DMS 273 (cell line): Measurements from ENCODE around the gene MEX3B.

ENCODE experiments used
- DNase-seq: peaks from one replicate; lab custom pipeline; 2025; ENCODE audit not compliant: unreplicated experiment; lab: John Stamatoyannopoulos, UW

The MEX3B gene

DNA sequence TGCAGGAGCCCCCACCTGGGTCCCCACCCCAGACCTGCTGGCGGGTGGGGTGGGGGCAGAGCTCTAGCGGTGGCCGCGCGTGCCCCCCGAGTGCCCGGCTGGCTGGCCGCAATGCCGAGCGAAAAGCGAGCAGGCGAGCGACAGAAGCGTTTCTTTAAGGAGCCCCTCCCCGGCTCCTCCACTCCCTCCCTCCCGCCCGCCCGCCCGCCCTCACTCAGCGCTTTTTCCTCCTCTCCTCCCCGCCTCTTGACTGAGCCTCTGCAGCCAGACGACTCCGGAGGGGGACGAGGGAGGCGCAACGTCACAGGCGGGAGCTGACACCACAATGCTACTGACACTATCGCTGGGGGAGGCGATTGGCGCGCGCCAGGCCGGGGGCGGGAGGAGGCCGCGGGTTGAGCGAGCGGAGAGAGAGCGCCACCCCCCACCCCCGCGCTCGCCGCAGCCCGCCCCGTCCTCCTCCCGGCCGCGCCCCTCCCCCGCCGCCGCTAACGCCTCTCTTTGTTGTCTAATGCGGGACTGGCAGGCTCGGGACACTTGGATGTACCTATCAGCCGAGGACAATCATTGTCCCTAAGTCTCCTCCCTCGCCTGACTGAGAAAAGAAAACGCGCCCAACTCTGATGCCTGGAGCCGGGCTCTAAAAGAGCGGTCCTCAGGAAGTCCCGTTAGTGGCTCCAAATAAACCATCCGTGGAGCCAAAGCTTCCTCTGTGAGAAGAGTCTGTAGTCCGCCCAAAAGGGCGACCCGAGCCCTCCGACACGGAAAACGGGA, at the start of gene MEX3B:
Gene MEX3B (minus strand): TSS at position 127 of the 774 bp plus-strand sequence. CDS start 313 bp downstream, outside the sequence.
- peak; percentile 97 for DNase-seq

DNA sequence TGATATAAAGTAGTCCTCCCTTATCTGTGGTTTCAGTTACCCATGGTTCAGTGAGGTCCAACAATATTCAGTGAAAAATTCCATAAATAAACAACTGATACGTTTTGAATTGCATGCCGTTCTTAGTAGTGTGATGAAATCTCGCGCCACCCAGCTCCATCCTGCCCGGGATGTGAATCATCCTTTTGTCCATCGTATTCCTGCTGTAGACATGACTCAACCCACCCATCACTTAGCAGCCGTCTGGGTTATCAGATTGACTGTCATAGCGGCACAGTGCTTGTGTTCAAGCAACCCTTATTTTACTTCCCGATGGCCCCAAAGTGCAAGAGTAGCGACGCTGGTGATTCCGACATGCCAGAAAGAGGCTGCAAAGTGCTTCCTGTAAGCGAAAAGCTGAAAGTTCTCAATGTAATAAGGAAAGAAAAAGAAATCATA, 48.0 kb upstream of the MEX3B start:
- no peak for DNase-seq

DNA sequence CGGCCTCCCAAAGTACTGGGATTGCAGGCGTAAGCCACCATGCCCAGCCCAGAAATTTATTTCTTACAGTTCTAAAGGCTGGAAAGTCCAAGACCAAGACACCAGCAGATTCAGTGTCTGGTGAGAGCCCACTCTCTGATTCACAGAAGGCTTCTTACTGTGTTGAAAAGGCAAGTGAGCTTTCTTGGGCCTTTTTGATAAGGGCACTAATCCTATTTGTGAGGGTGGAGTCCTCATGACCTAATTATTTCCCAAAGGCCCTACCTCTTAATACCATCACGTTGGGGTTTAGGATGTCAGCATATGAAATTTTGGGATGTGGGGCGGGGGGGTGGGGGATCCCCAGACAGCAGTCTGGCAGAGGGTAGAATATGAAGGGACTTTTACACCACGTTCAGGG, 47.5 kb upstream of the MEX3B start:
- DNase-seq: no peak

DNA sequence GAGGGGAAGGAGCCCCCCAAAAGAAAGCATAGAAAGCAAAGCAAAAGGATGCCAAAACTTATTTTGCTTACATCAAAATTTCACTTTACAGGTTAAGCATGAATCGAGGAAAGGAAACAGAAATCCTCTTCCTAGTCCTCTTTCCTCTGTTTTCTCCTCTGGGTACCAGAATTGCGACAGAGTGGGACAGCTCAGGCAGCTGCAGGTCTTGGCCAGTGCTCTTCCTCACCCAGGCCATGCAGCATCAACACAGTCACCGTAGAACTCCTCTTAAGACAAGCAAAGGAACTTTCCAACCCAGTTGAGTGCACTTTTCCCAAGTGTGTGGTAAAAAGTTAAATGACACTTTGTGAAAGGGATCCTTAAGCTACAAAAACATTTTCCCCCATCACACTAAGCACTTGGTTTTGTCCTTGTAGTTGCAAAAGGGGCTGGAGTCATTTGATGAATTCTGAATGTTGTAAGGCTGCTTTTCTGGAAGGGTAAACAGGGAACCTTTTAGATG, 45.9 kb upstream of the MEX3B start:
- DNase-seq: no peak

DNA sequence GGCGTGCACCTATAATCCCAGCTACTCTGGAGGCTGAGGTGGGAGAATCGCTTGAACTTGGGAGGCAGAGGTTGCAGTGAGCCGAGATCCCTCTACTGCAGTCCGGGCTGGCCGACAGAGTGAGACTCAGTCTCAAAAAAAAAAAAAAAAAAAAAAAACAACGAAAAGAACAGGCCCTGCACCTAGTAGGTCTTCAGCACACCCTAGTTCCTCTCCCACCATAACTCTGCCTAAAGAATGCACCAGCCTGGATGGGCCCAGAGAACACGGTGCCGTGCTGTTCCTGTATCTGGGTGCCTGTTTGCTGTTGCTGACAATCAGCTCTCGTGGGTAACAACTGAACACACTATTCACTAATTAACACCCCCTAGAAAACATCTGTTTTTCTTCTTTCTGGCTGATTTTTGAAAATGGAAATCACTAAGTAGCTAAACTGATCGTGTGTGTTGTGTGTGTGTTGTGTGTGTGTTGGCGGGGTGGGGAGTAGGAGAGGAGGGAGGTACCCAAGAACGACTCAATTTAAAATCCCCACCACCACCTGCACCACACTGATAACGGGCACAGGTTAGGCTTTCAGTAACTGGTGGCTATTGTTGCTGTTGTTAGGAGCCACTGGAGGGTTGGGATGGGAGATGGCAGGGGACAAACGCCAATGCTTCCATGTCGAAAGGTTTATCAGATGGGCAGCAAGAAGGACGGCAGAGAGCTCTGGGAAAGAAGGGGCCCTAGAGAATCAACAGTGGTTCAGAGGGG, 40.6 kb upstream of the MEX3B start:
- no peak for DNase-seq

DNA sequence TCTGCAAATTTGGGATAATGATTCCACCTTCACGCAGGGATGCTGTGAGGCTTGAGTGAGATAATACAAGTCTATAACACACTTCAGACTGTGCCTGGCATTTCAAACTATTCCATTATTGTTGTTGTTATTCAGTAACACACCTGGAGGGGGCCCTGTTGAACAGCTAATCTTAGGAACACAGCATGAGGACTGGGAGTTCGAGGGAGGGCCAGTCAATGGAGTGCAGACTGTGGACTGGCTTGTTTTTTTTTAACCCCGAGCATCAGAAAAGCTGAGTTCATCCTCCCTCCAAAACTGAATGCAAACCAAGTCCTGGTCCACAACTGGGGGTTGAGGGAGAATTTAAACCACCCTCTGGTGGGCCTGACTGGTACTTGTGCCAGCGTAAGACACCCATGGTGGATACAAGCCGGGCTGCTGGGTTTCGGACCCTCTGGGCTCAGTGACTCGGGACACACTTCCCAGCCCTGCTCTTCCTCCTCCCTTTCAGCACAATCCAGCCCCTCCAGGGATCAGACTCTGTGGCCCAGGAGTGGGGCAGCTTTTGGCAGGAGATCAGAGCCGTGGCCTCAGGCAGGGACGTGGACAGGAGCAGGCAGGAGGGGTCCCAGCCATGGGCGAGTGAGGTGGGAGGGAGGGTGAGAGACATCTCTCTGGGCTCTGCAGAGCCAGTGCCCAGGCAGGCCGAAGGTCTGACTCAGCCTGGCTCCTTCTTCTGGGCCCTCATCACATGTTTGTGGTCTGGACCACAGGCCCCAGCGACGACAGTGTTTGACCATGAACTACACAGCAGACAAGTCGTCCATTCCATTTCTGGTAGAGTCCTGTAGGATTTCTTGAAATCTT, 36.3 kb upstream of the MEX3B start:
- DNase-seq: peak; percentile 26

DNA sequence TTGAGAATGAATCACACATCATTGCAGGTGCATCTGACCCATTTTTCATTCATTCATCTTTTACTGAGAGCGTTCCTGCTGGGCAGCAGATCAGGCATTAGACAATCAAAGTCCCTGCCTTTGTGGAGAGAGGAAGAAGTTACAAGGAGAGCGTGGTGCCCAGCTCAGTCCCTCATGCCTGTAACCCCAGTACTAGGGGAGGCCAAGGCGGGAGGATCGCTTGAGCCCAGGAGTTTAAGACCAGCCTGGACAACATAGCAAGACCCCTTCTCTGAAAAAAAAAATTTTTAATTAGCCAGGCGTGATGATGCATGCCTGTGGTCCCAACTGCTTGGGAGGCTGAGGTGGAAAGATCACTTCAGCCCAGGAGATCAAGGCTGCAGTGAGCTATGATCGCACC, 35.0 kb upstream of the MEX3B start:
- no peak for DNase-seq

DNA sequence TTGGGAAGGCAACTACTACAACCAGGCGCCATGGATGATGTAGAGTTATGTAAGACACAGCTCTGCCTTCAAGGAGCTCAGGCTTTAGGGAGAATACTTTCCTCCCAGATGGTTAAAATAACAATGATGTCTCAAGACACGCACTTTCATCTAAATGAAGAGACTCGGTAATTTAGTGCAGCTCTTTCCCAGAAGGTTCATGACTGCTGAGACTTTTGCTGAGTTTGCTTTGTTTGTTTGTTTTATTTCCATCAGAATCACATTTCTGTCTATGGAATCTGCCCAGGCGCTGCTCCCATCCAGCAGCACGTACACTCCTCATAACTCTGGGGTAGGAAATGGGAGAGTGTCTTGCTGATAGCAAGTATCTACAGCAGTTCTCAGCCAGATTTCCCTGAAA, 33.9 kb upstream of the MEX3B start:
- no peak for DNase-seq

DNA sequence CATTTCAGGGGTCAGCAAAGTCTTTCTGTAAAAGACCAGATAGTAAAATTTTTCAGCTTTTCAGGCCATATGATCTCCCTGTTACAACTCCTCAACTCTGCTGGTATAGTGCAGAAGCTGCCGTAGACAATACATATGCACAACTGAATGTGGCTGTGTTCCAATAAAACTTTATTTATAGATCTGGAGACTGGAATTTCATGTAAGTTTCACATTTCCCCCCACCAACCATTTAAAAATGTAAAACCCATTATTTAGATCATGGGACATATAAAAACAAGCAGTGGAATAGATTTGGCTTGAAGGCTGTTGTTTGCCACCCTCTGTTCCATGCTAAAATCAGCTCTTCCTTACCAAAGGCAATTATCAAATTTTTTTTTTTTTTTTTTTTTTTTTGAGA, 28.8 kb upstream of the MEX3B start:
- no peak for DNase-seq

DNA sequence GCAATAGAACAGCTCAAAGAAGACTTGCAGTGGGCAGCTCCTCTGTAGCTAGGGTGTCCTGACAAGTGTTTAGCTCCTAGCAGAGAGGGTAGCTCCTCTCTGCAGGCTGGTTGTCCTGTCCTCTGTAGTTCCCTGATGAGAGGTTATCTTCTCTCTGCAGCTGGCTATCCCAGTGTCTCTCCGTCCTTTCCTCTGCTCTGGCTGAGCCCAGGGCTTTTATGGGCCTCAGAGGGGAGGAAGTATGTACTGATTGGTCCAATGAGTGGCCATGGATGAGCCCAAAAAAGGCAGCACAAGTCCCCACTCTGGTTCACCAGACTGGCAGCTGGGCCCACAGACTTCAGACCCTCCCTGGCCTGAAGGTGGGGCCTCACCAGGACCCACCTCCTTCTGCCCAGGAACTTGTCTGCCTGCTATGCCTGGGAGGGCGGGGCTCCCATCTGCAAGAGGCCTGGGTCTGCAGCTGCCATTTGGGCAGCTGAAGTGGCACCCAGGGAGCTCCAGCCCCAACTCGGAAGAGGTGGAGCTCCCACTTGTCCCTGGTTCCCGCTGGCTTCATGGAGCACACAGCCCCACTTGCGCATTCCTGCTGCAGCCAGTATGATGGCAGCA, 27.2 kb upstream of the MEX3B start:
- DNase-seq: no peak

DNA sequence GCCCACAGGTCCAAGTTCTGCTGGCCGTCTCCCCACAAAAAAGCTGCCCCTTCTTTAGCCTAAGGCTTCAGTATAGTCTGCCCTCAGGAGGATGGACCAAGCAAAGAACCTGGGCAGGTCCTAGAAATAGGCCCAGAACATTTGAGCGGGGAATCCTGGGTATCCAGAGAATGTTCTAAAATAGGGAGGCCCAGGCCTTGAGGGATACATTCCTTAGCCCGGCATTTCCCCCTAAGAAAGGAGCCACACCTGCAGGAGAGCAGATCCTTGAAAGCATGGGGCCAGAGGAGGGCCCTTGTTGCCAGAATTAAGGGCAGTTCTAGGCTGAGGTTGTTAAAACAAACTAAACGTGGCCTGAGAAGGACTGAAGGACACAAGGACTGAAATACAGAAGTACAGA, 20.6 kb upstream of the MEX3B start:
- no peak for DNase-seq

DNA sequence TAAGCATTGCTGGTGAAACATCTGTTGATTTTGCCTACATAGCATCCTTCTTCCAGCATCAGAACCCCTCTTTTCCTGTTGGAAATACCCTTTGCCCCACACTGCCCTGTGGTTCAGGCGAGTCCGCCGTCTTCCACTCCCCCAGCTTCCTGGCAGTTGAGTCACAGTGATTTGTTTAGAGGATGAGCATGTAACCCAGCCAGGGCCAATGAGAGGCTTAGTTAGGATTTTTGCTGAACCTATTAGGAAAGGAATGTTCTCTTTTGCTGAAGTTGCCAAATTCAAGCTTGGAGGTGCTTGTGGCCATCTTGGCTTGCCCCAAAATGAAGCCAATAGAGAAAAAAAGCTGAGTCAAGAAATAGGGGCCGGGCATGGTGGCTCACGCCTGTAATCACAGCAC, 19.0 kb upstream of the MEX3B start:
- DNase-seq: no peak

DNA sequence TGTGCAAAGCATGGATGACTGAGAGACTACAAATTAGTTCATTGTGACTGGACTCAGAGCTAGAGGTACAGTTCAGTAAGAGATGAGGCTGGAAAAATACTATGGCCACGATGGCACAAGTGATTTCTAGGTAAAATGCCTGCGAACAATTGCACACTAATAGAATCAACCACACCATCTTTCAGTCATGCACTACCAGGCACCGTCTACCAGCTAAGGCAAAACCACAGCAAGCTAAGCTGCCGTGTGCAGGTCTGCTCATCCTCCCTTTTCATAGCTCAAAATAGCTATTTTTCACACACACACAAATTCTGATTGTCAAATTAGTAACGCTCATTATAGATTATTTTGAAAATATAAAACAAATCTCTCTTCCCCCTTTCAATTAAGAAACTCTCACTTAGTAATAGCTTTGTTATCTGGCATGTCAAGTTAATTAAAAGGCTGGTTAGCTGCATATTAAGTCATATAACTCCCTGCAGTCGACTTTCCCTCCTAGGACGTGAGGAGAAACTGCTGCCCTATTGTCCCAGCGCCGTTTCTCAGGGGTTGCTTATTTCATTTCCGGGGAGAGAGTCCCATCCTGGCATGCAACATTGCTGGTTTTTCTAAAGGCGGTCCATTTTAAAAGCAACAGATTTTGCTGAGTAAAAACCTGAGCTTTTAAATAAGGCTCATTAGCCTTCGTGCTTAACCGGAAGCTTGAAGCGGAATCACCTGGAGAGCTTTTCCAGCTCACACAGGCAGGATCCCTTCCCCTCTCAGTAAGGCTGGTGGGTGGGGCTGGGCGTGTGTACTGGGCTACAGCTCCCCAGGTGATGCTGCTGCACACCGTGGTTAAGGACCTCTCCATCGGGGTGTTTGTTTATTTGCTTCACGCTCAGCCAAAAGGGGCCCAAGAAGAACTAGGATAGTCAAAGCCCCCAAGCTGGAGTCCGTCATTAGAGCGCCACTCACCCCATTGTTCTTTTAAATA, 16.9 kb upstream of the MEX3B start:
- no peak for DNase-seq

DNA sequence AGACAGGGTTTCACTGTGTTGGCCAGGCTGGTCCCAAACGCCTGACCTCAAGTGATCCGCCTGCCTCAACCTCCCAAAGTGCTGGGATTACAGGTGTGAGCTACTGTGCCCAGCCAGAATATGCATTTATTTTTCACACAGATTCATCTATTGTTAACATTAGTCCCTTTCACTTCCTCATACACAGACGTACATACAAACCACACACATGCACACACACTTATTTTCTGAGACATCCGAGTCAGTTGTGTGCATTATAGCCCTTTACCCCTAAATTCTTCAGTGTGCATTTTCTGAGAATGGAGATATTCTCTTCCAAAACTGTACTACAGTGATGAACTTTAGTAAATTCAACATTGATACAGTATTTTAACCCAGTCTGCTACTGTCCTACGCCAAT, 15.0 kb upstream of the MEX3B start:
- no peak for DNase-seq

DNA sequence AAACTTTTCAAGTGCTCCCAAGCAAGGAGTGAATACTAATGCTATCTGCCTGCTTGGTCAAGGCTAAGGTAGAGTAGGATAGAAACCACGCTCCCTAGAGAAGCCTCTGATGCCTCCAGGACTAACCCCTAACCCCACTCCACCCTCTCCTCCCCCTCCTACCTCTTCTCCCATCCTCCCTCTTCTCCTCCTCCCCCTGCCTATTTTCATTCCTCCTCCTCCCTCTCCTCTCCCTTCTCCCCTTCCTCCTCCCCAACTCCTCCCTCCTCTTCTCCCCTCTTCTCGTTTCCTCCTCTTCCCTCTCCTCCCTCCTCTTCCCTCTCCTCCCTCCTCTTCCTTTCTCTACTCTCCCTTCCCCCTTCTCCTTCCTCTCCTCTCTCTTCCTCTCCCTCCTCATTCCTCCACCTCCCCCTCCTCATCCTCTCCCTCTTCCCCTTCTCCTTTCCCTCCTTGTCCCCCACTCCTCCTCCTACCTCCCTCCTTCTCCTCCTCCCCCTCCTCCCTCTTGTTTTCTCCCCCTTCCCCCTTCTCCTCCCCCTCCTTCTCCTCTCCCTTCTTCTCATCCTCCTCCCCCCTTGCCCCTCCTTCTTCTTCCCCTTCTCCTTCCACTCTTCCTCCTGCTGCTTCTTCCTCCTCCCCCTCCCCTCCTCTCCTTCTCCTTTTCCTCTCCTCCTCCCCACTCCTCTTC, 12.8 kb upstream of the MEX3B start:
- no peak for DNase-seq

DNA sequence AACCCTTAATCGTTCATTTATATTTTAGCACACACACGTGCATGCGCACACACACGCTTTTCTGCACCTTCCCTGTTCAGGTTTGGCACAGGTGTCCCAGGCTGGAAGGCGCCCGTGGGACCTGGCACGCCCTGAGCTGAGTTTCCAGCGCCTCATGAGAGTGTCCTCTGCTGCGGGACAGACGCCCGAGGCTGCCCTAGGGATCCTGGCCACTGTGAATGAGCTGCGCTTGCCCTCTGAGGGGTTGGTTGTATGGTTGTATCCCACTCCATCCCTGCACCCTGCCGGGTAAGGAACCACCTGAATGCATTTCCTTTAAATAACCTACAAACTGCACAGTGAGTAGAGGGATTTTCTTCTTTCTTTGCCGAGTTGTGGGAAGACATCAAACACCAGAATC, 12.2 kb upstream of the MEX3B start:
- DNase-seq: no peak

DNA sequence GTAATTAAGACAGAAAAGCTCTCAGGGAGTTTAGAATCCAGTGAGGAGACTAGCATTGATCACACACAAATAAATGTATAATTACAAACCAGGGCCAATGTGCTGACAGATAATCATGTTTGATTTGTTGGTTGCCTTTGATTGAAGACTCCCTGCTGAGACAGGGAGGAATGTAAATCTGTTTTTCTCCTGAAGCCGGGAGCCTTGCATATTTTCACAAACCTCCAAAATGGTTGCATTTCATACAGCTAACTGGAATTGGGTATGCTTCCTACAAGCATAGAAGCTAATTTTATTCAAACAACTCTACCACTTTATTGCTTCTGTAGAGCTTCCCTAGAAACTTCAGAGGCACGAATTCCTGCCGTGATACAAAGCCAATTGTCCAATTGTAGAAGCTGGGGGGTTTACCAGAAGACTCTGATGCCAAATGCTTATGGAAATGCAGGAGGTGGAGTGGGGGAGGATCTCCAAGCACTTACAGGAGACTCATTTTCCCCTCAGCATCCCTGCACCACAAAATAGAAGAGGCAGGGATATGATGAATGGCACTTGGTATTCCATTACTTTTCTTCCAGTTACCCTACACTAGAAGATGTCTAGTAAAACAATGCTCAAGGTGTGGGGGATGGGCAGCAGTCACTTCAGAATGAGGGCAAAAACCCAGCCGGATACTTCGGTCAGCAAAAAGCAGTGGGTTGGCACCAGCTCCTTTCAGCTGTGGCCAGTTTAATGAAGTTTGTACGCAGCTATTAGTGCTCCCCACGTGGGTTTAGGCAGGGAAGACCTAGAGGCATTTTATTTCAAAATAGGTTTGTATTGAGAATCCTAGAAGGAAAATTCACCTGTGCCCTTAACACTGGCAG, 11.4 kb upstream of the MEX3B start:
- no peak for DNase-seq

DNA sequence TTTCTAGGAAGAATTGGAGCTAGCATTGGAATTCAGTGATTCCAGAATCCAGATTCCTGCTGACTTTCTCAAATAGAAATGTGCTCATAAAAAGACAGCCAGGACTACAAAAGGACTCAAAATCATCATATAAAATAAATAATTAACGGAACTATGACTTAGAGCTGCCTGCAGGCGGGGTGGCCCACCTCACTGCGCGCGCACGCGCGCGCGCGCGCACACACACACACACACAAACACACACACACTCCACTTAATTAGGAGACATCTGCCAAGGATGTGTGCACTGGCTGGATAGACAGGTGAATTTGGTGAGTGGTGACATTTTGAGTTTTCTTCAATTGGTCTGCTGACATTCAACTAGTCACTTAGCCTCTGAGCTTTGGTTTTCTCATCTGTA, 6.9 kb upstream of the MEX3B start:
- DNase-seq: no peak
